ENCODE results near the gene AKAP12.

The AKAP12 gene

DNA sequence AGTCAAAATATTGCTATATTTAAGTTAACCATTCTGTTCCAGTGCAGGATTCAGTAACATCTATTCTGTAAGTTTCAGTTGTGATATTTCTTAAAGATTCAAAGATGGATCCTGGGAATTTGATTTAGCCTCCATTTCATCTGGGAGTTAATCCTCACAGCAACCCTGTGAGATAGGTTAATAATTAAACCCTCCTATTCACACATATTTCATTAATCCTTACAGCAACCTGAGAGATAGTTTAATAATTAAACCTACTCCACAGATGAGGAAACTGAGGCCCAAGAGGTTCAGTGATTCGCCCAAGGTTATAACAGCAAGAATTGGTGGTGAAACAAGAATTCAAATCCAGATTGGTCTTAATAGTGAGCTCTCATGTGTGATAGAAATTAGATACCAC, 162.5 kb downstream of the AKAP12 start:
- Mint-ChIP-seq H3K4me3 (no peak overlapping the region), H3K27ac (peak overlapping the region; percentile 45), H3K36me3 (peaks cover 81% of the 10 kb centered on the region), H3K9me3 (no peaks in the 10 kb centered on the region), H3K4me1 (peaks cover 25% of the 10 kb centered on the region)
- DNase-seq (ENCODE audit: low spot score in 2 of 2) (no peak), ATAC-seq (no peak)

DNA sequence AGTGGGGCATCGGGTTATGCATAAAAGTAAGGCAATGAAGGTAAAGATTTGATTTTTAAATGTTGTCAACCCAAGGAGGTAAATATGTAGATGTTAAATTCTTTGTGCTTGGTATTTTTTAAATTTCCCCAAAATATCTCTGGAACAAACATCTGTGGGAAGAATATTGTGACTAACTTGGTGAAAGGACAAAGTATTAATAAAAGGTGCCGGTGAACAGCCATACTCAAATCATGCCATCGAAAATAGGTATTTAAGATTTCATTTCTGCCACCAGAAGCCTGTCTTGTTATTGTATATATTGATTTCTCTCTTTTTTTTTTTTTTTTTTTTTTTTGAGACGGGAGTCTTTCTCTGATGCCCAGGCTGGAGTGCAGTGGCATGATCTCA, 164.1 kb downstream of the AKAP12 start:
- H3K4me1 Mint-ChIP-seq: peaks cover 31% of the 10 kb centered on the region
- H3K36me3 Mint-ChIP-seq: peaks cover 80% of the 10 kb centered on the region
- DNase-seq (ENCODE audit: low spot score in 2 of 2) (no peak), ATAC-seq (no peak)
- no peaks in the 10 kb centered on the region for H3K9me3 Mint-ChIP-seq
- H3K27ac Mint-ChIP-seq: peak overlapping the region; percentile 15
- no peak overlapping the region for H3K4me3 Mint-ChIP-seq
